B cell (primary cell): ENCODE measurements around the gene PDE11A. TPM values are rescaled to one million over a fixed set of nuclear protein-coding genes. Genes with fewer than 3 reads are reported as not detected.

Experiments
- ATAC-seq: fragments of 200-7000 bp; cut with Tn5 transposase; one replicate; pipeline ENCODE4 v1.10.0; 2021; ENCODE audit warnings: low read depth, mild to moderate bottlenecking, moderate number of reproducible peaks, moderate library complexity
- CTCF ChIA-PET: fragments of 350-600 bp; sonication (Branson Sonifier 250); formaldehyde crosslinking; loops from one replicate; lab custom pipeline; 2021; ENCODE audit warnings: antibody characterized with exemption, inconsistent platforms; lab: Charles Lee
- POLR2A ChIA-PET: fragments of 350-600 bp; sonication (Branson Sonifier 250); formaldehyde crosslinking; loops from one replicate; lab custom pipeline; 2021; ENCODE audit warnings: antibody characterized with exemption; lab: Charles Lee
- DNase-seq: peaks from one replicate; pipeline ENCODE4 v3.0.0; 2013
- H2AFZ ChIP-seq: 2 replicates; pipeline ENCODE4 v1.6.1; 2012; ENCODE audit warnings: mild to moderate bottlenecking, low read depth, low read length; ENCODE audit not compliant: insufficient read depth, poor library complexity, severe bottlenecking
- H3K27ac ChIP-seq, 2 donors: 1 replicate in 1 of 2; 2 replicates in 1 of 2; pipeline ENCODE4 v1.5.1; 2012 to 2013; ENCODE audit warnings: low read length in 2 of 2, mild to moderate bottlenecking in 2 of 2, moderate library complexity in 1 of 2
- H3K27me3 ChIP-seq, 4 experiments: fragments of 200-600 bp in 1 of 4; sonication (generic) in 1 of 4; replicated peaks in 1 of 4; 1 replicate in 2 of 4; 2 replicates in 2 of 4; pipeline versions ENCODE4 v1.6.1 to v1.7.0; 2013 to 2016; ENCODE audit warnings: low read length in 3 of 4, mild to moderate bottlenecking in 2 of 4, mixed read lengths in 1 of 4, moderate library complexity in 1 of 4; ENCODE audit not compliant: insufficient read depth in 4 of 4, control insufficient read depth in 3 of 4; ENCODE audit errors: control extremely low read depth in 1 of 4
- H3K36me3 ChIP-seq, 2 experiments: replicated peaks in 1 of 2; 1 replicate in 1 of 2; 2 replicates in 1 of 2; pipeline versions ENCODE4 v1.6.1 to v1.7.1; 2013; ENCODE audit warnings: low read length in 1 of 2; ENCODE audit not compliant: insufficient read depth in 2 of 2, control insufficient read depth in 1 of 2; ENCODE audit errors: control extremely low read depth in 1 of 2, extremely low read depth in 1 of 2
- H3K4me1 ChIP-seq, 2 donors: fragments of 200-600 bp in 1 of 2; sonication (generic) in 1 of 2; 1 replicate in 1 of 2; 2 replicates in 1 of 2; pipeline versions ENCODE4 v1.5.1 to v1.6.1; 2013 to 2017; ENCODE audit warnings: low read length in 2 of 2; ENCODE audit not compliant: control insufficient read depth in 2 of 2, insufficient read depth in 2 of 2
- H3K4me2 ChIP-seq: replicated peaks from 2 replicates; pipeline ENCODE3; 2012; ENCODE audit warnings: mild to moderate bottlenecking, low read depth, low read length; ENCODE audit not compliant: poor library complexity, severe bottlenecking
- H3K4me3 ChIP-seq, 5 experiments: fragments of 200-600 bp in 1 of 5; sonication (generic) in 1 of 5; 1 replicate in 3 of 5; 2 replicates in 2 of 5; pipeline versions ENCODE4 v1.5.1 to v1.7.0; 2011 to 2016; ENCODE audit warnings: low read length in 4 of 5, mild to moderate bottlenecking in 4 of 5, low read depth in 2 of 5, control low read depth in 1 of 5, moderate library complexity in 1 of 5; ENCODE audit not compliant: insufficient read depth in 1 of 5; ENCODE audit errors: control extremely low read depth in 1 of 5, extremely low read depth in 1 of 5
- H3K79me2 ChIP-seq: fragments of 200-600 bp; sonication (generic); one replicate; pipeline ENCODE4 v1.6.0; 2016; ENCODE audit warnings: low read length; ENCODE audit not compliant: control insufficient read depth, insufficient read depth
- H3K9ac ChIP-seq: fragments of 200-600 bp; sonication (generic); 2 replicates; pipeline ENCODE4 v1.6.1; 2017; ENCODE audit warnings: mild to moderate bottlenecking, low read length, moderate library complexity
- H3K9me3 ChIP-seq, 3 donors: one replicate each; pipeline versions ENCODE4 v1.6.1 to v1.7.1; 2013; ENCODE audit warnings: low read length in 2 of 3; ENCODE audit not compliant: control insufficient read depth in 2 of 3, insufficient read depth in 1 of 3; ENCODE audit errors: control extremely low read depth in 1 of 3
- H4K20me1 ChIP-seq: 2 replicates; pipeline ENCODE4 v1.6.0; 2012; ENCODE audit warnings: mild to moderate bottlenecking, low read length; ENCODE audit not compliant: insufficient read depth, control insufficient read depth, poor library complexity, severe bottlenecking
- H3K27ac Mint-ChIP-seq: one replicate; pipeline ENCODE4 v1.8.0; 2021; ENCODE audit warnings: mixed read lengths
- H3K27me3 Mint-ChIP-seq: one replicate; pipeline ENCODE4 v1.8.0; 2021; ENCODE audit warnings: mixed read lengths
- H3K4me1 Mint-ChIP-seq: one replicate; pipeline ENCODE4 v1.8.0; 2021; ENCODE audit warnings: mixed read lengths
- H3K4me3 Mint-ChIP-seq: one replicate; pipeline ENCODE4 v1.8.0; 2021; ENCODE audit warnings: mixed read lengths
- H3K9me3 Mint-ChIP-seq: one replicate; pipeline ENCODE4 v1.8.0; 2022; ENCODE audit warnings: mixed read lengths; ENCODE audit not compliant: insufficient read depth
- EZH2 ChIP-seq: IDR thresholded peaks from 2 replicates; pipeline ENCODE4 v1.6.1; 2012; ENCODE audit warnings: borderline replicate concordance, low read depth, mild to moderate bottlenecking, moderate library complexity, low read length; ENCODE audit not compliant: insufficient read depth, poor library complexity, severe bottlenecking
- WGBS: methylation state at CpG from one replicate; pipeline ENCODE4 v1.1.5; 2013; ENCODE audit warnings: missing lambda C conversion rate; ENCODE audit not compliant: insufficient coverage; 5-methylcytosine and 5-hydroxymethylcytosine counted together
- intact Hi-C: fragments of 100-400 bp; cut with micrococcal nuclease; formaldehyde crosslinking; loops from one replicate; pipeline ENCODE4 v1.10.0; 2022
- polyA plus RNA-seq: library from polyadenylated mRNA; depleted of rRNA; stranded (reverse); fragments of >200 nt; gene quantifications from 2 replicates; pipeline ENCODE4 v1.2.3, GENCODE V29; 2012
- total RNA-seq, 2 donors: library from RNA; stranded (reverse); fragments of 120-200 nt in 1 of 2; gene quantifications; 1 replicate in 1 of 2; 2 replicates in 1 of 2; pipeline versions ENCODE4 v1.2.3 to v1.2.4, GENCODE V29; 2013 to 2022
- TF ChIP-seq, protein P1 (sequence below): fragments of 200-600 bp; IDR thresholded peaks from one replicate; pipeline ENCODE4 v1.8.0; 2022; ENCODE audit warnings: antibody characterized with exemption, mild to moderate bottlenecking

PDE11A gene
- total and polyA plus RNA-seq, 2 donors (not counting 1 experiment from before 2014, with no cell fraction given), result 0.25 TPM; not detected in 1

GRCh38 chr2:177929662-177930522 lies 142.7 kb downstream of the PDE11A start:
- Histone ChIP-seq H3K27ac (no peak overlapping the region), H3K4me1 (no peaks in the 10 kb centered on the region), H3K79me2 (no peaks in the 10 kb centered on the region), H2AFZ (no peak overlapping the region), H4K20me1 (no peaks in the 10 kb centered on the region), H3K4me3 (no peak overlapping the region), H3K9ac (no peak overlapping the region), H3K4me2 (no peak overlapping the region), H3K27me3 (no peaks in the 10 kb centered on the region), H3K9me3 (no peaks in the 10 kb centered on the region), H3K36me3 (no peaks in the 10 kb centered on the region)
- no peak for DNase-seq
- Mint-ChIP-seq H3K9me3 (peaks cover 3% of the 10 kb centered on the region), H3K27me3 (peaks cover 4% of the 10 kb centered on the region), H3K4me3 (no peak overlapping the region), H3K4me1 (no peaks in the 10 kb centered on the region), H3K27ac (no peak overlapping the region)
- ChIA-PET CTCF (no interaction called here), POLR2A (no interaction called here)
- no peak for ATAC-seq
- no CpG with 5 or more reads among the region's 2 CpGs for WGBS
- intact Hi-C loops, result no loop called here
- no peak for TF ChIP-seq EZH2
- TF ChIP-seq, protein P1, sequence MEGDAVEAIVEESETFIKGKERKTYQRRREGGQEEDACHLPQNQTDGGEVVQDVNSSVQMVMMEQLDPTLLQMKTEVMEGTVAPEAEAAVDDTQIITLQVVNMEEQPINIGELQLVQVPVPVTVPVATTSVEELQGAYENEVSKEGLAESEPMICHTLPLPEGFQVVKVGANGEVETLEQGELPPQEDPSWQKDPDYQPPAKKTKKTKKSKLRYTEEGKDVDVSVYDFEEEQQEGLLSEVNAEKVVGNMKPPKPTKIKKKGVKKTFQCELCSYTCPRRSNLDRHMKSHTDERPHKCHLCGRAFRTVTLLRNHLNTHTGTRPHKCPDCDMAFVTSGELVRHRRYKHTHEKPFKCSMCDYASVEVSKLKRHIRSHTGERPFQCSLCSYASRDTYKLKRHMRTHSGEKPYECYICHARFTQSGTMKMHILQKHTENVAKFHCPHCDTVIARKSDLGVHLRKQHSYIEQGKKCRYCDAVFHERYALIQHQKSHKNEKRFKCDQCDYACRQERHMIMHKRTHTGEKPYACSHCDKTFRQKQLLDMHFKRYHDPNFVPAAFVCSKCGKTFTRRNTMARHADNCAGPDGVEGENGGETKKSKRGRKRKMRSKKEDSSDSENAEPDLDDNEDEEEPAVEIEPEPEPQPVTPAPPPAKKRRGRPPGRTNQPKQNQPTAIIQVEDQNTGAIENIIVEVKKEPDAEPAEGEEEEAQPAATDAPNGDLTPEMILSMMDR, result no peak

DNA sequence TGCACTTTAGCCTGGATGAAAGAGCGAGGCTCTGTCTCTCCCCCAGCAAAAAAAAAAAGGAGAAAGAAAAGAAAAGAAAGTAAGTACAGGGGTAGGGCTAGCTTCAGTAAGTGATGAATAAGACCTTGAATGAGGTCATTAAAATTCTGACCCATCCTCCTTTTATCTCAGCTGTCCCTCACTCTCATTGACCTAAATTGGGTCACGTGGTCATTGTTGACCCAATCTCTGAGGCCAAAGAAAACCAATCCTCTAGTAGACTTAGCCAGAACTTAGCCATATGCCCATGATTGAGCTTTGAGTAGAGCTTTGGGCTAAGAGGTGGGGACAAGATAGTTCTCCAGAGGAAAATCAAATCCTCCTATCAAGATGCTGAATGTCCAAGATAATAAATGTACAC lies 149.3 kb downstream of the PDE11A start:
- Histone ChIP-seq H3K4me3 (no peak overlapping the region), H3K9ac (no peak overlapping the region), H3K4me2 (no peak overlapping the region), H3K36me3 (no peaks in the 10 kb centered on the region), H3K9me3 (no peaks in the 10 kb centered on the region), H2AFZ (no peak overlapping the region), H3K27me3 (no peaks in the 10 kb centered on the region), H3K79me2 (no peaks in the 10 kb centered on the region), H3K4me1 (no peaks in the 10 kb centered on the region), H3K27ac (no peak overlapping the region), H4K20me1 (no peaks in the 10 kb centered on the region)
- no peak for DNase-seq
- TF ChIP-seq, protein P1, result no peak
- no peak for TF ChIP-seq EZH2
- CTCF ChIA-PET, result no interaction called here
- Mint-ChIP-seq H3K27ac (no peak overlapping the region), H3K9me3 (no peaks in the 10 kb centered on the region), H3K27me3 (no peaks in the 10 kb centered on the region), H3K4me3 (no peak overlapping the region), H3K4me1 (no peaks in the 10 kb centered on the region)
- intact Hi-C loops, result no loop called here
- WGBS, result no CpG with 5 or more reads among the region's 2 CpGs
- no peak for ATAC-seq
- POLR2A ChIA-PET, result no interaction called here
